Stimulated activated CD4-positive, alpha-beta T cell treated with anti-CD3 and anti-CD28 coated beads, Interleukin-12 subunit alpha, Interleukin-12 subunit beta, amount 100 ng/mL, for 24 hours (primary cell): Measurements from ENCODE around the gene PTPRN2.

Experiments used
- DNase-seq, 2 experiments: peaks; one replicate each; pipeline ENCODE4 v3.0.0-alpha.2; 2020; ENCODE audit warnings: low read depth in 2 of 2

Gene PTPRN2

GRCh38 chr7:158489462-158490155, 98.0 kb downstream of the PTPRN2 start:
- no peak for DNase-seq

- no peak for DNase-seq
These were observed 99.2 kb downstream of the PTPRN2 start for GRCh38 chr7:158488181-158488971.

GRCh38 chr7:158487631-158488151, 99.9 kb downstream of the PTPRN2 start:
- DNase-seq = no peak

GRCh38 chr7:158486919-158487318, 100.7 kb downstream of the PTPRN2 start:
- no peak for DNase-seq

GRCh38 chr7:158484801-158485531, 102.7 kb downstream of the PTPRN2 start:
- no peak for DNase-seq

GRCh38 chr7:158482480-158482879, 105.1 kb downstream of the PTPRN2 start:
- DNase-seq = no peak

- DNase-seq = no peak
These were observed 108.0 kb downstream of the PTPRN2 start for GRCh38 chr7:158479664-158480025.

- DNase-seq = no peak
These were observed 108.5 kb downstream of the PTPRN2 start for GRCh38 chr7:158479021-158479663.

- DNase-seq = no peak
These were observed 109.8 kb downstream of the PTPRN2 start for GRCh38 chr7:158477866-158478265.

GRCh38 chr7:158476331-158476932, 111.2 kb downstream of the PTPRN2 start:
- DNase-seq = no peak

- DNase-seq = no peak
These were observed 112.0 kb downstream of the PTPRN2 start for GRCh38 chr7:158475679-158476052.

GRCh38 chr7:158475036-158475678, 112.5 kb downstream of the PTPRN2 start:
- no peak for DNase-seq

GRCh38 chr7:158474488-158474887, 113.1 kb downstream of the PTPRN2 start:
- no peak for DNase-seq

GRCh38 chr7:158473946-158474345, 113.7 kb downstream of the PTPRN2 start:
- no peak for DNase-seq

GRCh38 chr7:158473221-158473620, 114.4 kb downstream of the PTPRN2 start:
- no peak for DNase-seq

- no peak for DNase-seq
These were observed 115.0 kb downstream of the PTPRN2 start for GRCh38 chr7:158472596-158472995.

GRCh38 chr7:158471716-158472115, 115.9 kb downstream of the PTPRN2 start:
- DNase-seq = no peak

- DNase-seq = no peak
These were observed 117.3 kb downstream of the PTPRN2 start for GRCh38 chr7:158470336-158470735.

- no peak for DNase-seq
These were observed 118.1 kb downstream of the PTPRN2 start for GRCh38 chr7:158469396-158470051.

GRCh38 chr7:158468700-158469296, 118.8 kb downstream of the PTPRN2 start:
- no peak for DNase-seq
